HepG2 (cell line): ENCODE results near the gene KRT12. TPM values are rescaled to one million over a fixed set of nuclear protein-coding genes. Genes with fewer than 3 reads are reported as not detected.

ENCODE experiments used
- ATAC-seq: fragments of 200-7000 bp; cut with Tn5 transposase; 3 replicates; pipeline ENCODE4 v1.9.1; 2020; ENCODE audit warnings: mild to moderate bottlenecking, moderate library complexity
- BruUV-seq: library from RNA; stranded (reverse); fragments of 400-500 nt; replicated peaks from 2 replicates; lab custom pipeline; 2021; lab: Mats Ljungman, UMichigan
- CTCF ChIA-PET: fragments of 300-600 bp; formaldehyde crosslinking; extraction: SDS; loops from one replicate; lab custom pipeline; 2021; ENCODE audit warnings: low total read pairs, inconsistent platforms, low intra/inter-chr PET ratio; lab: Yijun Ruan, JAX
- POLR2A ChIA-PET: fragments of 350-600 bp; sonication (Branson Sonifier 250); formaldehyde crosslinking; loops from one replicate; lab custom pipeline; 2020; ENCODE audit warnings: antibody characterized with exemption, inconsistent platforms; lab: Yijun Ruan, JAX
- DNase-seq: peaks from one replicate; pipeline ENCODE4 v3.0.0-alpha.2; 2015; ENCODE audit warnings: low spot score
- FAIRE-seq: peaks from 3 replicates; lab custom pipeline; 2011; peaks lifted over from hg19 to GRCh38; lab: Jason Lieb, UNC
- H2AFZ ChIP-seq: one replicate; pipeline ENCODE4 v1.6.1; 2011; ENCODE audit warnings: low read length, inconsistent platforms
- H3K27ac ChIP-seq: fragments of 300-600 bp; 3 replicates; pipeline ENCODE4 v1.8.0; 2011; ENCODE audit warnings: mixed run types, mild to moderate bottlenecking, mixed read lengths, low read length, inconsistent platforms; ENCODE audit not compliant: insufficient read depth; ENCODE audit errors: extremely low read length
- H3K27me3 ChIP-seq, 2 experiments: fragments of 200-600 bp in 1 of 2; 2 replicates in 1 of 2; 3 replicates in 1 of 2; pipeline versions ENCODE4 v1.6.0 to v1.8.0; 2011; ENCODE audit warnings: low read length in 2 of 2, mild to moderate bottlenecking in 2 of 2, moderate library complexity in 2 of 2, inconsistent platforms in 1 of 2; ENCODE audit not compliant: insufficient read depth in 2 of 2, control insufficient read depth in 1 of 2
- H3K36me3 ChIP-seq, 2 experiments: fragments of 200-600 bp in 1 of 2; replicated peaks in 1 of 2; 2 replicates in 1 of 2; 3 replicates in 1 of 2; pipeline versions ENCODE4 v1.5.1 to v1.8.0; 2011; ENCODE audit warnings: low read length in 2 of 2, inconsistent platforms in 1 of 2; ENCODE audit not compliant: insufficient read depth in 2 of 2, control insufficient read depth in 1 of 2
- H3K4me1 ChIP-seq: 2 replicates; pipeline ENCODE4 v1.5.1; 2012; ENCODE audit warnings: low read length, inconsistent platforms; ENCODE audit not compliant: insufficient read depth
- H3K4me2 ChIP-seq: 2 replicates; pipeline ENCODE4 v1.6.0; 2011; ENCODE audit warnings: low read depth, low read length, inconsistent platforms
- H3K4me3 ChIP-seq, 3 experiments: fragments of 200-600 bp in 1 of 3; sonication (generic), shearing (Covaris generic) in 1 of 3; replicated peaks in 1 of 3; 2 replicates each; pipeline ENCODE4 v1.5.1; 2011 to 2016; ENCODE audit warnings: low read length in 3 of 3, inconsistent platforms in 2 of 3, low read depth in 2 of 3, mild to moderate bottlenecking in 2 of 3, control low read depth in 1 of 3, mixed read lengths in 1 of 3; ENCODE audit not compliant: insufficient read depth in 1 of 3
- H3K79me2 ChIP-seq: one replicate; pipeline ENCODE4 v1.6.1; 2011; ENCODE audit warnings: low read length, inconsistent platforms; ENCODE audit not compliant: insufficient read depth
- H3K9ac ChIP-seq: 2 replicates; pipeline ENCODE4 v1.6.0; 2011; ENCODE audit warnings: mild to moderate bottlenecking, low read depth, low read length, inconsistent platforms; ENCODE audit not compliant: insufficient read depth
- H3K9me3 ChIP-seq: 2 replicates; pipeline ENCODE4 v1.5.1; 2012; ENCODE audit warnings: mild to moderate bottlenecking, low read length
- H4K20me1 ChIP-seq: 2 replicates; pipeline ENCODE4 v1.6.0; 2011; ENCODE audit warnings: inconsistent platforms, mild to moderate bottlenecking, low read length, moderate library complexity; ENCODE audit not compliant: insufficient read depth
- CEBPG ChIP-seq: IDR thresholded peaks from 2 replicates; pipeline ENCODE4 v1.6.1; 2016
- CHD4 ChIP-seq: fragments of 200-600 bp; sonication (generic); IDR thresholded peaks from 2 replicates; pipeline ENCODE4 v1.7.0; 2017; ENCODE audit warnings: mild to moderate bottlenecking, low read length, borderline replicate concordance
- GPN1 ChIP-seq: sonication (generic); formaldehyde crosslinking; IDR thresholded peaks from 2 replicates; pipeline ENCODE4 v1.5.1; 2020; ENCODE audit warnings: missing genetic modification reagents, borderline replicate concordance
- KDM2A ChIP-seq: sonication (generic); formaldehyde crosslinking; IDR thresholded peaks from 2 replicates; pipeline ENCODE4 v1.4.0; 2020; ENCODE audit warnings: low read depth, missing genetic modification reagents, borderline replicate concordance
- MEF2D ChIP-seq: sonication (generic); formaldehyde crosslinking; IDR thresholded peaks from 2 replicates; pipeline ENCODE4 v1.5.1; 2020; ENCODE audit warnings: mild to moderate bottlenecking, missing genetic modification reagents
- POLR2G ChIP-seq: fragments of 200-400 bp; formaldehyde crosslinking; IDR thresholded peaks from 2 replicates; pipeline ENCODE4 v1.6.1; 2018; ENCODE audit warnings: mild to moderate bottlenecking, low read depth, low read length, moderate library complexity
- PRPF4 ChIP-seq: fragments of 200-400 bp; formaldehyde crosslinking; IDR thresholded peaks from 2 replicates; pipeline ENCODE4 v1.6.1; 2016; ENCODE audit warnings: low read length, low read depth; ENCODE audit not compliant: poor library complexity, severe bottlenecking
- PTBP1 ChIP-seq: fragments of 200-400 bp; formaldehyde crosslinking; IDR thresholded peaks from 2 replicates; pipeline ENCODE4 v1.6.1; 2018; ENCODE audit warnings: low read length, low read depth; ENCODE audit not compliant: poor library complexity, severe bottlenecking
- RARA ChIP-seq: IDR thresholded peaks from 2 replicates; pipeline ENCODE4 v1.6.1; 2016; ENCODE audit warnings: missing genetic modification reagents, missing compliant biosample characterization
- TEAD2 ChIP-seq: sonication (generic); formaldehyde crosslinking; IDR thresholded peaks from 2 replicates; pipeline ENCODE4 v1.9.0; 2021; ENCODE audit warnings: missing genetic modification reagents
- ZBTB8A ChIP-seq: sonication (generic); formaldehyde crosslinking; IDR thresholded peaks from 2 replicates; pipeline ENCODE4 v1.4.0; 2020; ENCODE audit warnings: mild to moderate bottlenecking, low read depth, missing genetic modification reagents, borderline replicate concordance
- ZNF136 ChIP-seq: sonication (generic); formaldehyde crosslinking; IDR thresholded peaks from 2 replicates; pipeline ENCODE4 v1.8.1; 2022; ENCODE audit warnings: low read depth, mild to moderate bottlenecking, moderate library complexity, missing genetic modification reagents
- ZNF143 ChIP-seq: sonication (generic); formaldehyde crosslinking; IDR thresholded peaks from 2 replicates; pipeline ENCODE4 v1.4.0; 2020; ENCODE audit warnings: missing genetic modification reagents
- ZNF614 ChIP-seq: IDR thresholded peaks from 2 replicates; pipeline ENCODE4 v1.6.1; 2018; ENCODE audit warnings: missing biosample characterization, missing genetic modification reagents, inconsistent platforms, borderline replicate concordance
- ZNF619 ChIP-seq: sonication (generic); formaldehyde crosslinking; IDR thresholded peaks from 2 replicates; pipeline ENCODE4 v1.4.0; 2020; ENCODE audit warnings: mild to moderate bottlenecking, missing genetic modification reagents
- ZNF746 ChIP-seq: sonication (generic); formaldehyde crosslinking; IDR thresholded peaks from 2 replicates; pipeline ENCODE4 v1.8.0; 2022; ENCODE audit warnings: mild to moderate bottlenecking, missing genetic modification reagents
- WGBS: methylation state at CpG from one replicate; pipeline ENCODE4 v1.1.6; 2017; ENCODE audit warnings: low lambda C conversion rate; 5-methylcytosine and 5-hydroxymethylcytosine counted together
- in situ Hi-C: cut with HindIII; loops from 2 replicates; pipeline ENCODE4 v1.10.0; 2017; ENCODE audit warnings: low pct_unique_long_range_greater_than_20kb; ENCODE audit not compliant: extremely low pct_ligation_motif_present
- intact Hi-C: fragments of 100-400 bp; cut with micrococcal nuclease; formaldehyde crosslinking; loops from one replicate; pipeline ENCODE4 v1.10.0; 2022; ENCODE audit not compliant: unreplicated experiment
- polyA plus RNA-seq, 8 experiments: library from polyadenylated mRNA; depleted of rRNA in 3 of 8; stranded (reverse) in 7 of 8; unstranded in 1 of 8; fragments of >200 nt; fragmentation: Illumina TruSeq in 4 of 8; extraction: Trizol in 4 of 8; gene quantifications; 2 replicates each; pipeline versions ENCODE4 v1.2.1 to v1.2.3, GENCODE V29; 2011 to 2016; ENCODE audit warnings: low read depth in 4 of 8, missing spikeins in 1 of 8, mixed read lengths in 1 of 8; ENCODE audit not compliant: insufficient read depth in 1 of 8
- total RNA-seq, 5 experiments: library from RNA; depleted of rRNA; stranded (reverse); fragments of >200 nt; fragmentation: Illumina TruSeq; extraction: Trizol; gene quantifications; 2 replicates each; pipeline ENCODE4 v1.2.3, GENCODE V29; 2016; ENCODE audit warnings: low read depth in 1 of 5
- TF ChIP-seq, protein P1 (sequence below): sonication (generic); formaldehyde crosslinking; IDR thresholded peaks from 2 replicates; pipeline ENCODE4 v1.4.0; 2020; ENCODE audit warnings: mild to moderate bottlenecking, low read depth, missing genetic modification reagents
- TF ChIP-seq, protein P2 (sequence below): sonication (generic); formaldehyde crosslinking; IDR thresholded peaks from 2 replicates; pipeline ENCODE4 v1.5.0; 2020; ENCODE audit warnings: missing genetic modification reagents
- TF ChIP-seq, protein P3 (sequence below): sonication (generic); formaldehyde crosslinking; IDR thresholded peaks from 2 replicates; pipeline ENCODE4 v1.4.0; 2020; ENCODE audit warnings: missing genetic modification reagents, mild to moderate bottlenecking, borderline replicate concordance

Gene KRT12
- total and polyA plus RNA-seq, 2 of the 13 experiments (the other 11 are each of a cell fraction or from before 2014, with no cell fraction given): 0.07 to 0.09 TPM

DNA sequence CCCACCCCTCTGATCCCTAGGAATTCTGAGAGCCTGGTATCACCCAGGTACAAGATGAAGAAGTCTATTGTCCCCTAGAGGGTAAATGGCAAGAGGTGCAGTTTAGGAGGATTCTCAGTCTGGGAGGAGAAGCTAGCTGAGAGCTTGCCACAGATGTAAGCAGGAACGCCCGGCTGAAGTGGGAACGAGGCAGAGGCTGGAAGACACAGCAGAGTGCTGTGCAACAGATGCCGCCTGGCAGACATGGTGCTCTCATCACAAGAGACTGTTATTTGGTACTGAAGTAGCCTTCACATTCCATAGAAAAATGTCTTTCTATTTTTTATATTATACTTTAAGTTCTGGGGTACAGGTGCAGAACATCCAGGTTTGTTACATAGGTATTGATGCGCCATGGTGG lies 38.3 kb upstream of the KRT12 start (continued):
- TF ChIP-seq, protein P1, sequence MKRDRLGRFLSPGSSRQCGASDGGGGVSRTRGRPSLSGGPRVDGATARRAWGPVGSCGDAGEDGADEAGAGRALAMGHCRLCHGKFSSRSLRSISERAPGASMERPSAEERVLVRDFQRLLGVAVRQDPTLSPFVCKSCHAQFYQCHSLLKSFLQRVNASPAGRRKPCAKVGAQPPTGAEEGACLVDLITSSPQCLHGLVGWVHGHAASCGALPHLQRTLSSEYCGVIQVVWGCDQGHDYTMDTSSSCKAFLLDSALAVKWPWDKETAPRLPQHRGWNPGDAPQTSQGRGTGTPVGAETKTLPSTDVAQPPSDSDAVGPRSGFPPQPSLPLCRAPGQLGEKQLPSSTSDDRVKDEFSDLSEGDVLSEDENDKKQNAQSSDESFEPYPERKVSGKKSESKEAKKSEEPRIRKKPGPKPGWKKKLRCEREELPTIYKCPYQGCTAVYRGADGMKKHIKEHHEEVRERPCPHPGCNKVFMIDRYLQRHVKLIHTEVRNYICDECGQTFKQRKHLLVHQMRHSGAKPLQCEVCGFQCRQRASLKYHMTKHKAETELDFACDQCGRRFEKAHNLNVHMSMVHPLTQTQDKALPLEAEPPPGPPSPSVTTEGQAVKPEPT: no peak
- no peak for TF ChIP-seq ZBTB8A (CRISPR knock-in tag)
- no peak for TF ChIP-seq CEBPG
- TF ChIP-seq, protein P2, sequence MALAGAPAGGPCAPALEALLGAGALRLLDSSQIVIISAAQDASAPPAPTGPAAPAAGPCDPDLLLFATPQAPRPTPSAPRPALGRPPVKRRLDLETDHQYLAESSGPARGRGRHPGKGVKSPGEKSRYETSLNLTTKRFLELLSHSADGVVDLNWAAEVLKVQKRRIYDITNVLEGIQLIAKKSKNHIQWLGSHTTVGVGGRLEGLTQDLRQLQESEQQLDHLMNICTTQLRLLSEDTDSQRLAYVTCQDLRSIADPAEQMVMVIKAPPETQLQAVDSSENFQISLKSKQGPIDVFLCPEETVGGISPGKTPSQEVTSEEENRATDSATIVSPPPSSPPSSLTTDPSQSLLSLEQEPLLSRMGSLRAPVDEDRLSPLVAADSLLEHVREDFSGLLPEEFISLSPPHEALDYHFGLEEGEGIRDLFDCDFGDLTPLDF (CRISPR knock-in tag): no peak
- no peak for TF ChIP-seq ZNF136 (CRISPR knock-in tag)
- TF ChIP-seq GPN1: no peak

DNA sequence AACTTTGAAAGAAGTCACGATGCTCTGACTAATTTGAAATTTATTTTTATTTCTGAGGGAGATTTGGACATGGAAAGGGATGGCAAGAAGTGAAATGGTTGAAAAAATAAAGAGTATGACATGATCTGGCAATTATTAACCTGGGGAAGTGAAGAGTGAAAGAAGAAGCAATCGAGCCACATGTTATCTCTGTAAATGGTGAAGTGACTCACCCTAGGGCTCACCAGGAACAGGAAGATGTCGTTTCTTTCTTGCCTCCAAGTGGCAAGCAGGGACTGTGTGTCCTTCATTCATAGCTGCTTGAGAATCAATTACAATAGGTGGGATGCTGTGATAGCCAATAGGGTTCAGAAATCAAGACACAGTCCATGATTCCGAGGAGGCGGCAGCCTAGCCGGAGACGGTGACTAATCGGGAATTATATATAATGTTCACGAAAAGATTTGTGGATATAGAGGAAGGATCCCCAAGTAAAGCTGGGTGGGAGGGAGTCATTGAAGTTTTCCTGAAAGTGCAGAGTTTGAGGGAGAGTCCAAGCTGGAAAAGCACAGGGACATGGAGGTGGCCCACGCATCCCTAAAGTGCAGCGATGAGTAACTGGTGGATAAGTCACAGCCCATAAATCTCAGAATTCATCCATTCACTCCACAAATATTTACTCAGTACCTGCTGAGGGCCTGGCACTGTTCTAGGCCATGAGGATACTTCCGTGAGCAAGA lies 36.3 kb upstream of the KRT12 start:
- no peaks in the 10 kb centered on the region for H4K20me1 ChIP-seq
- ChIA-PET POLR2A (interaction anchor here (1.0 to 2.6 kb wide), 3 partner anchors 13 to 787 kb away, joined by 3 to 12 read pairs (median 5); no protein-coding TSS in a partner anchor), CTCF (no interaction called here)
- in situ Hi-C loops (no loop called here), intact Hi-C loops (loop anchor here (5.0 to 10.0 kb wide), 4 partner anchors 46 to 622 kb away; partner anchors contain the start of genes KRT19, KRTAP1-1, KRTAP2-1 and KRTAP4-2)
- peak; percentile 39 for ATAC-seq
- 46% methylated on average over 12 of the region's 12 CpGs for WGBS
- peak; percentile 60 for FAIRE-seq
- H3K36me3 ChIP-seq: no peaks in the 10 kb centered on the region
- H3K27ac ChIP-seq: peak overlapping the region; percentile 89
- no TSS peak for BruUV-seq
- peak overlapping the region; percentile 55 for H3K4me2 ChIP-seq
- no peaks in the 10 kb centered on the region for H3K79me2 ChIP-seq
- no peaks in the 10 kb centered on the region for H3K9me3 ChIP-seq
- H3K27me3 ChIP-seq: no peaks in the 10 kb centered on the region
- H3K4me3 ChIP-seq: peak overlapping the region in 1 of 3 experiments; percentile 20; a peak in 1 of 6 replicates
- peaks cover 56% of the 10 kb centered on the region for H3K4me1 ChIP-seq
- DNase-seq: peak; percentile 82
- H2AFZ ChIP-seq: no peak overlapping the region
- H3K9ac ChIP-seq: peak overlapping the region; percentile 70
- 0 out of 2 replicates have a peak, but pooled peaks have one; percentile 19 for TF ChIP-seq ZNF614 (CRISPR knock-in tag)
- TF ChIP-seq, protein P3, sequence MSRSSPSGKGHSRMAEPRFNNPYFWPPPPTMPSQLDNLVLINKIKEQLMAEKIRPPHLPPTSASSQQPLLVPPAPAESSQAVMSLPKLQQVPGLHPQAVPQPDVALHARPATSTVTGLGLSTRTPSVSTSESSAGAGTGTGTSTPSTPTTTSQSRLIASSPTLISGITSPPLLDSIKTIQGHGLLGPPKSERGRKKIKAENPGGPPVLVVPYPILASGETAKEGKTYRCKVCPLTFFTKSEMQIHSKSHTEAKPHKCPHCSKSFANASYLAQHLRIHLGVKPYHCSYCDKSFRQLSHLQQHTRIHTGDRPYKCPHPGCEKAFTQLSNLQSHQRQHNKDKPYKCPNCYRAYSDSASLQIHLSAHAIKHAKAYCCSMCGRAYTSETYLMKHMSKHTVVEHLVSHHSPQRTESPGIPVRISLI (CRISPR knock-in tag): peak; percentile 27; the same call in 1 of the 2 replicates
- no peak for TF ChIP-seq PTBP1
- no peak for TF ChIP-seq ZNF746
- no peak for TF ChIP-seq ZNF619
- peak; percentile 27 for TF ChIP-seq PRPF4
- peak; percentile 48 for TF ChIP-seq POLR2G
- no peak for TF ChIP-seq ZNF143 (CRISPR knock-in tag)
- no peak for TF ChIP-seq TEAD2 (CRISPR knock-in tag)
- TF ChIP-seq CHD4: no peak
- TF ChIP-seq MEF2D: 0 out of 2 replicates have a peak, but pooled peaks have one; percentile 20
- peak; percentile 45 for TF ChIP-seq RARA (CRISPR knock-in tag)
- 0 out of 2 replicates have a peak, but pooled peaks have one; percentile 31 for TF ChIP-seq KDM2A (CRISPR knock-in tag)
